AG09309 (cell line): Measurements from ENCODE around the gene CMTM2.

ENCODE experiments used
- DNase-seq: peaks from one replicate; pipeline ENCODE4 v3.0.0-alpha.2; 2010; ENCODE audit warnings: low read depth
- H3K4me3 ChIP-seq: 2 replicates; pipeline ENCODE4 v1.5.1; 2011; ENCODE audit warnings: mild to moderate bottlenecking, low read depth, low read length, moderate library complexity; ENCODE audit not compliant: control insufficient read depth
- TF ChIP-seq, protein P1 (sequence below): IDR thresholded peaks from 2 replicates; pipeline ENCODE4 v1.5.1; 2011; ENCODE audit warnings: mild to moderate bottlenecking, low read depth, low read length, inconsistent platforms; ENCODE audit not compliant: insufficient read depth, control insufficient read depth; ENCODE audit errors: missing control alignments

CMTM2 gene

DNA sequence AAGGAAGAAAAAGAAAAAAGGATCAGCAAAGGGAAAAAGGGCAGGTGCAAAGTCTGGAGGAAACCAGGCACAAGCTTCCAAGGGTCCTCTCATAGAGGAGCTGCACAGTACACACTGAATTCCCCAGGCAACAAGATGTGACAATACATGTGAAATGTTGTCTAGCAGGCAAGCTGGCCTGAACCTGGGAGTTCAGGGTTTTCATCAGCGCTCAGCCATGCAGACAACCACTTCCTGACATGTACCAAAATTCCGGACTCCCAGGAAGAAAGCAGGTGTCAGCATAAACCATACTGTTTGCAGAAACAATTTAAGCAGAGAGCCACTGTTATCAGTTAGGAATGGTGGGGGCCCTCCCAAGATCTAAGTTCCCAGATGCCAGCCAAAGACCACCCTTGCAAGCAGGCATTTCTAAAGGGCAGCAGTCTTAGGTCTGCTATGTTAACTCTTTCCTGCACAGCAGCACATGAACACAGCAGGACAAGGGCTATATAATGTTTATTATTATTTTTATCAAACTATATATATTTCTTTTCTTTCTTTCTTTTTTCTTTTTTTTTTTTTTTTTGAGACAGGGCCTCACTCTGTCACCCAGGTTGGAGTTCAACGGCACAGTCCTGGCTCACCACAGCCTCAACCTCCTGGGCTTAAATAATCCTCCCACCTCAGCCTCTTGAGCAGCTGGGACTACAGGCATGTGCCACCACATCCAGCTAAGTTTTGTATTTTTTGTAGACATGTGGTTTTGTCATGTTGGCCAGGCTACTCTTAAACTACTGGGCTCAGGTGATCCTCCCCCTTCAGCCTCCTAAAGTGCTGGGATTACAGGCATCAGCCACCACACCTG lies 39.4 kb upstream of the CMTM2 start:
- no peak overlapping the region for H3K4me3 ChIP-seq
- TF ChIP-seq, protein P1, sequence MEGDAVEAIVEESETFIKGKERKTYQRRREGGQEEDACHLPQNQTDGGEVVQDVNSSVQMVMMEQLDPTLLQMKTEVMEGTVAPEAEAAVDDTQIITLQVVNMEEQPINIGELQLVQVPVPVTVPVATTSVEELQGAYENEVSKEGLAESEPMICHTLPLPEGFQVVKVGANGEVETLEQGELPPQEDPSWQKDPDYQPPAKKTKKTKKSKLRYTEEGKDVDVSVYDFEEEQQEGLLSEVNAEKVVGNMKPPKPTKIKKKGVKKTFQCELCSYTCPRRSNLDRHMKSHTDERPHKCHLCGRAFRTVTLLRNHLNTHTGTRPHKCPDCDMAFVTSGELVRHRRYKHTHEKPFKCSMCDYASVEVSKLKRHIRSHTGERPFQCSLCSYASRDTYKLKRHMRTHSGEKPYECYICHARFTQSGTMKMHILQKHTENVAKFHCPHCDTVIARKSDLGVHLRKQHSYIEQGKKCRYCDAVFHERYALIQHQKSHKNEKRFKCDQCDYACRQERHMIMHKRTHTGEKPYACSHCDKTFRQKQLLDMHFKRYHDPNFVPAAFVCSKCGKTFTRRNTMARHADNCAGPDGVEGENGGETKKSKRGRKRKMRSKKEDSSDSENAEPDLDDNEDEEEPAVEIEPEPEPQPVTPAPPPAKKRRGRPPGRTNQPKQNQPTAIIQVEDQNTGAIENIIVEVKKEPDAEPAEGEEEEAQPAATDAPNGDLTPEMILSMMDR = no peak
- DNase-seq = no peak

DNA sequence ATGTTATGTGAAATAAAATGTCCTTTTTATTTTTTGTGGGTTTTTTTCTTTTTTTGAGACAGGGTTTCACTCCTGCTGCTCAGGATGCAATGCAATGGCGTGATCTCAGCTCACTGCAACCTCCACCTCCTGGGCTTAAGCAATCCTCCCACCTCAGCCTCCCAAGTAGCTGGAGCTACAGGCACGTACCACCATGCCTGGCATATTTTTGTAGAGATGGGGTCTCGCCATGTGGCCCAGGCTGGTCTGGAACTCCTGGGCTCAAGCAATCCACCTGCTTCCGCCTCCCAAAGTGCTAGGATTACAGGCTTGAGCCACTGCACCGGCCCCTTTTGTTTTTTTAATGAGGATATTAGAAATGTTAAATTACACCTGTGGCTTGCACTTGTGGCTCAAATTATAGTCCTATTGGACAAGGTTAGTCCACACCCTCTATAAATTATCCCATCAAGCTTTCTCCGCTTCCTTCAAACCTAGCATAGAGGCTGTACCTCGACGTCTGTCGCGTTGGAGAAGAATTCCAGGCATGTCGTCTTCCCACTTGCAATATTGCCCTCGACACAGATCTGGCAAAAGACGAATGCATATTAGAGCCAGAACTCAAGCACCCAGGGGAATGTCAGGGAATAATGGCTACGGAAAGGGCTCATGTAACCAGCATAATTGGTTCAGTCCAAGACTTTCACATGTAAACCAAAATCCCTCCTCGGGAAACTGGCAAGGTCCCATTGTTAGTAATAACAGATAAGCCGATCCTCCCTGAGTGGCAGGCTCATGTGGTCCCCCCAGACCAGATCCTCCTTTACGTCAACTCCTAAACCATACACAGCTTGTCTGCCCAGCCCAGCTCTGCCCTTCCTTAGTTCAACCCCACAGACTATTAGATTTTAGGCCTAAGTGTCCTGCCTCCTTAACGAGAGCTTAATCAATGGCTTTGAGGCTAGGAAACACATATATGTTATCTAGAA lies 37.6 kb upstream of the CMTM2 start:
- H3K4me3 ChIP-seq = no peak overlapping the region
- DNase-seq = no peak
- TF ChIP-seq, protein P1 = no peak

DNA sequence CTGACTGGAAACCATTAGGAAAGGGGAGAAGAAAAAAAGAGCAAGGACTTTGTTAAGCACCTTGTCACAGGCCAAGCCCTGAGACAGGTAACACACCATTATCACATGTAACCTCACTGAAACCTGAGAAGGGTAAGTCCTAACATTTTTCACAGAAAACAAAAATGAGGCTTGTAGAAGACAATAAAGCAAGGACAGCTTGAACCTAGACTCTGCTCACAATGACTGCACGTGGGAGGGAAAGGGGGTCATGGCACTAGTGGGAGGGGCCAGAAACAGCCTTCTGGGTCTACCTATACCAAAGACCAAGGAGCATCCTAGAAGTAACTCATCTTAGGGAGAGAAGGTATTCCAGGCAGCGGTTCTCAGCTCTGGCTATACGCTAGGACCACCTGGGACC lies 36.9 kb upstream of the CMTM2 start:
- no peak for DNase-seq
- TF ChIP-seq, protein P1 = no peak
- H3K4me3 ChIP-seq = no peak overlapping the region

DNA sequence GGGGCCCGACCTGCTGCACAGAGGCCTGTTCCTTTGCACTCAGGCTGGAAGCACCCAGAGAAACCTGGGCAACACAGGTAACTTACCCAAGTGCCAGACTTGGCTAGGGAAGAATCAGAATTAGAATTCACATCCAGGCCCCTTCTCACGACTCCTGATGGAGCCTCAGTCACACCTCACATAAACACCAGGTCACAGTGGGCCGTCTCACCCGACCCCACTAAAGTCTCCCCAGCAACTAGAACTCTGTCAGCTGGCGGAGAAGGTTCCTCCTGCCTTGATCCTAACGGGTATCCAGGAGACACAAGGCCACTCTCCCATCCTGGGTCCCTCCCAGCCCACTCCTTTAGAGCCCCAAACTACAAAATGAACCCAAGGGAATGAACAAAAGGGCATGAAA lies 35.7 kb upstream of the CMTM2 start:
- TF ChIP-seq, protein P1 = no peak
- H3K4me3 ChIP-seq = no peak overlapping the region
- no peak for DNase-seq

DNA sequence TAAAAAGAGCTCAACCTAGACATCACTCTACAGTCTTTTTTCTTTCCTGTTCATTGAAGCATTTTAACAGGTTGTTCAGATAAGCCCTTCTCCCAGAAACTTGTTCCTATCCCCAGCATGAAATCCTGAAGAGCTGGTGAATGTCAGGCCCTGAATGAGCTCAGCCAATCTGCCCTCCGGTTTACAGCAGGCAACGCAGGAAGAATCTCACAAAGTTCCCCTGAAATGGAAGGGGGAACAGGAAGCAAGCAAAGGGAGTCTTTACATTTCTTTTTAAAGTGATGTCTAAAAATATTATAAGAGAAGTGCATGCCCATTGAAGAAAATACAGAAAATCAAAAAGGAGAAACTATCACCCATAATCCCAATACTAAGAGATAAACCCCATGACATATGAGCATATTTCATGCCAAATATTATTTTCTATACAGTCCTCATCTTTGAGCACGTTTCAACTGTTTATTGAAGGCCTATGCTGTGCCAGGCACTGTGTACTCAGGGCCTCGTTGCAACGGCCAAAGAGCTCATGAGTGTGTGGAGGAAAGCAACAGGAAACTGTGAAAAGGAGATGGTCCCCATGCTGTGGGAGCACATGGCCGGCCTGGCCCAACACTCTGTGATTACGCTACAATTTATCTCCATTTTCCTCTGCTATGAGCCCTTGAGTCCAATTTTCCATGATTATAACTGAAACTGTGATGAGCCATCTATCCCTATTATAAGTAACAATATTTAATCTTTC lies 35.1 kb upstream of the CMTM2 start:
- TF ChIP-seq, protein P1 = no peak
- DNase-seq = no peak
- H3K4me3 ChIP-seq = no peak overlapping the region
